WTC11 (cell line): ENCODE measurements around the gene TPRKB.

ENCODE experiments used
- TF ChIP-seq, protein P1 (sequence below): sonication (generic); formaldehyde crosslinking; IDR thresholded peaks from 2 replicates; pipeline ENCODE4 v1.8.1; 2023; ENCODE audit warnings: mild to moderate bottlenecking, moderate library complexity, missing genetic modification reagents
- TF ChIP-seq, protein P2 (sequence below): fragments of 200-600 bp; IDR thresholded peaks from 2 replicates; pipeline ENCODE4 v1.8.0; 2022; ENCODE audit warnings: antibody characterized with exemption

DNA sequence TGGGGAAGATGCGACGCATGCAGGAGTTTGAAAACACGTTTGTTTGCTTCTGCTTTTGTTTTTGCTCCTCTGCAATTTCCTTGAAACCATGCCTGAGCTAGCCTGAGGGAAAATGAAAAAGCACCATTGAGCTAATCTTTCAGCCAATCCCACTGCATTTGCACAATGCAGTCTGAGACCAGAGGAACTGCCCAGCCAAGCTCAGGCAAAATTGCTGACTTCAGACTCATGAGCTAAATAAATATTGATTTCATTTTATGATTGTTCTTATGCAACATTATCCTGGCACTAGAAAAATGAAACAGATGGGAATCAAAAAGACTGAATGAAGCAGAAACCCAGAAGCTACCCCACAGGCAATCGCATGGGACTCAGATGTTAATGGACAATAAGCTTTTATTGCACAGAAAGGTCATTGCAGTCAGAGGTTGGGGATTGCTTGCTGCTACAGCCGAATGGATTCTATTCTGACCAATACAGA, 37.0 kb downstream of the TPRKB start:
- TF ChIP-seq, protein P1, sequence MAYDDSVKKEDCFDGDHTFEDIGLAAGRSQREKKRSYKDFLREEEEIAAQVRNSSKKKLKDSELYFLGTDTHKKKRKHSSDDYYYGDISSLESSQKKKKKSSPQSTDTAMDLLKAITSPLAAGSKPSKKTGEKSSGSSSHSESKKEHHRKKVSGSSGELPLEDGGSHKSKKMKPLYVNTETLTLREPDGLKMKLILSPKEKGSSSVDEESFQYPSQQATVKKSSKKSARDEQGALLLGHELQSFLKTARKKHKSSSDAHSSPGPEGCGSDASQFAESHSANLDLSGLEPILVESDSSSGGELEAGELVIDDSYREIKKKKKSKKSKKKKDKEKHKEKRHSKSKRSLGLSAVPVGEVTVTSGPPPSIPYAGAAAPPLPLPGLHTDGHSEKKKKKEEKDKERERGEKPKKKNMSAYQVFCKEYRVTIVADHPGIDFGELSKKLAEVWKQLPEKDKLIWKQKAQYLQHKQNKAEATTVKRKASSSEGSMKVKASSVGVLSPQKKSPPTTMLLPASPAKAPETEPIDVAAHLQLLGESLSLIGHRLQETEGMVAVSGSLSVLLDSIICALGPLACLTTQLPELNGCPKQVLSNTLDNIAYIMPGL: no peak
- TF ChIP-seq, protein P2, sequence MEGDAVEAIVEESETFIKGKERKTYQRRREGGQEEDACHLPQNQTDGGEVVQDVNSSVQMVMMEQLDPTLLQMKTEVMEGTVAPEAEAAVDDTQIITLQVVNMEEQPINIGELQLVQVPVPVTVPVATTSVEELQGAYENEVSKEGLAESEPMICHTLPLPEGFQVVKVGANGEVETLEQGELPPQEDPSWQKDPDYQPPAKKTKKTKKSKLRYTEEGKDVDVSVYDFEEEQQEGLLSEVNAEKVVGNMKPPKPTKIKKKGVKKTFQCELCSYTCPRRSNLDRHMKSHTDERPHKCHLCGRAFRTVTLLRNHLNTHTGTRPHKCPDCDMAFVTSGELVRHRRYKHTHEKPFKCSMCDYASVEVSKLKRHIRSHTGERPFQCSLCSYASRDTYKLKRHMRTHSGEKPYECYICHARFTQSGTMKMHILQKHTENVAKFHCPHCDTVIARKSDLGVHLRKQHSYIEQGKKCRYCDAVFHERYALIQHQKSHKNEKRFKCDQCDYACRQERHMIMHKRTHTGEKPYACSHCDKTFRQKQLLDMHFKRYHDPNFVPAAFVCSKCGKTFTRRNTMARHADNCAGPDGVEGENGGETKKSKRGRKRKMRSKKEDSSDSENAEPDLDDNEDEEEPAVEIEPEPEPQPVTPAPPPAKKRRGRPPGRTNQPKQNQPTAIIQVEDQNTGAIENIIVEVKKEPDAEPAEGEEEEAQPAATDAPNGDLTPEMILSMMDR: no peak
